AG04450 (cell line): ENCODE measurements around the gene THAP4. TPM values are rescaled to one million over a fixed set of nuclear protein-coding genes. Genes with fewer than 3 reads are reported as not detected.

Experiments used
- CTCF ChIA-PET: fragments of 300-600, 350-600 bp; formaldehyde crosslinking; extraction: SDS; loops from one replicate; lab custom pipeline; 2022; ENCODE audit warnings: antibody characterized with exemption, inconsistent platforms; lab: Charles Lee
- POLR2A ChIA-PET: fragments of 350-600 bp; formaldehyde crosslinking; extraction: SDS; loops from one replicate; lab custom pipeline; 2021; ENCODE audit warnings: antibody characterized with exemption, inconsistent platforms; lab: Yijun Ruan, JAX
- DNase-seq: peaks from one replicate; pipeline ENCODE4 v3.0.0-alpha.2; 2011; ENCODE audit warnings: low read depth, low spot score
- H3K27ac ChIP-seq: one replicate; pipeline ENCODE4 v1.5.1; 2012; ENCODE audit warnings: low read depth, low read length, control low read depth
- H3K27me3 ChIP-seq: one replicate; pipeline ENCODE4 v1.6.0; 2012; ENCODE audit warnings: low read length; ENCODE audit not compliant: control insufficient read depth, insufficient read depth
- H3K4me3 ChIP-seq: 2 replicates; pipeline ENCODE4 v1.5.1; 2011; ENCODE audit warnings: mild to moderate bottlenecking, low read depth, low read length, control low read depth
- H3K9me3 ChIP-seq: 2 replicates; pipeline ENCODE4 v1.5.1; 2012; ENCODE audit warnings: low read length; ENCODE audit not compliant: control insufficient read depth, insufficient read depth
- CTCF ChIP-seq: IDR thresholded peaks from 2 replicates; pipeline ENCODE4 v1.5.1; 2011; ENCODE audit warnings: low read depth, low read length, control low read depth, inconsistent platforms
- polyA plus RNA-seq: library from polyadenylated mRNA; depleted of rRNA; stranded (reverse); fragments of >200 nt; gene quantifications from 2 replicates; pipeline ENCODE4 v1.2.3, GENCODE V29; 2011

The THAP4 gene
- polyA plus RNA-seq, 1 experiment = 23.7 TPM

- ChIA-PET POLR2A (no interaction called here), CTCF (no interaction called here)
- Histone ChIP-seq H3K4me3 (no peak overlapping the region; the same call in 1 of the 2 replicates), H3K9me3 (no peaks in the 10 kb centered on the region), H3K27ac (peak overlapping the region; percentile 52), H3K27me3 (no peaks in the 10 kb centered on the region)
- no peak for DNase-seq
- no peak for TF ChIP-seq CTCF
Measured at GRCh38 chr2:241629762-241630435, 7.1 kb downstream of the THAP4 start.

- Histone ChIP-seq H3K4me3 (no peak overlapping the region), H3K27me3 (no peaks in the 10 kb centered on the region), H3K9me3 (no peaks in the 10 kb centered on the region), H3K27ac (no peak overlapping the region)
- ChIA-PET CTCF (no interaction called here), POLR2A (no interaction called here)
- no peak for TF ChIP-seq CTCF
- no peak for DNase-seq
Measured at GRCh38 chr2:241627675-241628074, 9.3 kb downstream of the THAP4 start.

GRCh38 chr2:241620419-241620769 lies 16.6 kb downstream of the THAP4 start:
- Histone ChIP-seq H3K4me3 (no peak overlapping the region), H3K9me3 (peaks cover 7% of the 10 kb centered on the region), H3K27me3 (no peaks in the 10 kb centered on the region), H3K27ac (no peak overlapping the region)
- ChIA-PET POLR2A (no interaction called here), CTCF (no interaction called here)
- no peak for DNase-seq
- no peak for TF ChIP-seq CTCF

- ChIA-PET POLR2A (no interaction called here), CTCF (no interaction called here)
- TF ChIP-seq CTCF = no peak
Measured at GRCh38 chr2:241619597-241620418, 17.1 kb downstream of the THAP4 start.

GRCh38 chr2:241618829-241619228 lies 18.1 kb downstream of the THAP4 start:
- Histone ChIP-seq H3K4me3 (no peak overlapping the region), H3K27ac (no peak overlapping the region), H3K9me3 (peaks cover 7% of the 10 kb centered on the region), H3K27me3 (no peaks in the 10 kb centered on the region)
- POLR2A ChIA-PET = no interaction called here
- CTCF ChIA-PET = no interaction called here
- no peak for TF ChIP-seq CTCF
- DNase-seq = no peak

More at GRCh38 chr2:241619597-241620418, 17.1 kb downstream of the THAP4 start:
- Histone ChIP-seq H3K9me3 (peaks cover 7% of the 10 kb centered on the region), H3K27ac (no peak overlapping the region), H3K27me3 (no peaks in the 10 kb centered on the region), H3K4me3 (no peak overlapping the region)
- DNase-seq = no peak
